Brain pericyte (primary cell): ENCODE data around the gene FBXO3.
"Not testable (repeated sequence)": the region's sequence is repeated elsewhere in the genome, so short reads cannot be mapped to it uniquely, and the experiment has no call there.

Source experiments
- DNase-seq: peaks from one replicate; pipeline ENCODE4 v3.0.0-alpha.2; 2012; ENCODE audit warnings: low read depth, low spot score

Gene FBXO3, protein sequence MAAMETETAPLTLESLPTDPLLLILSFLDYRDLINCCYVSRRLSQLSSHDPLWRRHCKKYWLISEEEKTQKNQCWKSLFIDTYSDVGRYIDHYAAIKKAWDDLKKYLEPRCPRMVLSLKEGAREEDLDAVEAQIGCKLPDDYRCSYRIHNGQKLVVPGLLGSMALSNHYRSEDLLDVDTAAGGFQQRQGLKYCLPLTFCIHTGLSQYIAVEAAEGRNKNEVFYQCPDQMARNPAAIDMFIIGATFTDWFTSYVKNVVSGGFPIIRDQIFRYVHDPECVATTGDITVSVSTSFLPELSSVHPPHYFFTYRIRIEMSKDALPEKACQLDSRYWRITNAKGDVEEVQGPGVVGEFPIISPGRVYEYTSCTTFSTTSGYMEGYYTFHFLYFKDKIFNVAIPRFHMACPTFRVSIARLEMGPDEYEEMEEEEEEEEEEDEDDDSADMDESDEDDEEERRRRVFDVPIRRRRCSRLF

DNA sequence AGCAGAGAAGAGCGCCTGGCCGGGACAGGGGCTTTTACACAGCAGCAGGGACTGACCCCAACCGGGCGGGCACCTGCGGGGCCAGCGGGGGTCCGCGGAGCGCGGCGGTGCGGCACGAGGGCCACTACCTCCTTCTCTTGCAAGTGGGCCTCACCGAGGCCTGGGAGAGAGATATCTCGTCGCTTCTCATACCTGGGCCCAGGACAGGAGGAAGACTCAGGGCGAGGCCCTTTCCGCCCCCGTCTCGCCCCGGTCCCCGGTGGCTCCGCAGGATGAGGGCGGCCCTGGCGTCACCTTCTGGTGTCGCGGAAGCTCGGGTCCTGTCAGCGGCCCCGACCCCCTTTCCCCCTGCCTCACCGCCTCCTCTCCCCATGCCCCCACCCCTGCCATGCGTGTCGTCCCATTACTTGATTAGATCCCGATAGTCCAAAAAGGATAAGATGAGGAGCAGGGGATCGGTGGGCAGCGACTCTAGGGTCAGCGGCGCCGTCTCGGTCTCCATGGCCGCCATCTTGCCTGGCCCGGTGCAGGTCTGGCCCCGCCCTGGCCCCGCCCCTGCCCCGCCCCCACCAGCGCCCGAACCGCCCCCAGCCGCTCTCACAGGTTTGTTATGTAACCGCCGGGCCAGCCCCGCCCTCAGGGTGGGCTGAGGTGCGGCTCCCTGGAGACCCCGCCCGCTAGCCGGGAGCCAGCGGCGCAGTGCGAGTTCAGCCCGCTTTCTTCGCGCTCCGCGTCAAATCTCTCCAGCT is at the start of gene FBXO3:
Gene FBXO3 (minus strand): TSS at position 534 of the 749 bp plus-strand sequence. CDS start 23 bp downstream, at position 511.
- DNase-seq, result no peak

- not testable (repeated sequence) for DNase-seq
Observed at GRCh38 chr11:33822981-33823380, 48.7 kb upstream of the FBXO3 start.

DNA sequence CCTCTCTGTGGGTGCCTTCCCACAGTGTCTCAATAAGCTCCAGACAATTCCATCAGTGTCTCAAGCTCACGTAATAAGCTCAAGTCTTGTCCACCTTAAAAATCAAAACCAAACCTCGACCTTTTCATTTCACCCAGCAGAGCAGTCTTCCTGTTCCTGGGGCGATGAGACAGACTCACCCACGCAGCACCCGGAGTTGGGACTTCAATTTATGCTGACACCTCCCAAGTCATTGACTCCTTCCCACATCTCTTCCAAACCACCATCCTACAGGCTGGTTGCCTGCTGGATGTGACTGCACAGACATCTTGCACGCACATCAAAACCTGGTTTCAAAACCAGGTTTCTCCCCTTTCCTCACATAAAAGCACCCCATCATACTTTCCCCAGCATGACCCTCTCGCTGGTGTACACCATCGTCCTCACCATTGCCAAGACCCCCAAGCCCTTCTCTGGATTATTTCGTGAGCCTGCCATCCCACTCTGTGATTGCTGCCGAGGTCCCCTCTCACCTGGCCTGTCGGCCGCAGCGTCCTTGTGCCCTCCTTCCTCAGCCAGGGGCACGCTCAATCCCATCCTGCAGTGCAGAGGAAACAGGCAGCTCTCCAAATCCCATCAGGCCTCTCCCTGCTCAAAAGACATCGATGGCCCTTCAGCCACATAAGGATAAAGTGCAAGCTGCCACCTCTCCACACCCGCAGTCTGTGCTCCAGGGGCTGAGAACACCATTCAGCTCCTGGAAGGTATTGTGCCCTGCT is 45.1 kb upstream of the FBXO3 start:
- no peak for DNase-seq

GRCh38 chr11:33808228-33808828 is 34.0 kb upstream of the FBXO3 start:
- DNase-seq, result peak; percentile 40

- DNase-seq, result no peak
Observed at GRCh38 chr11:33804471-33804870, 30.2 kb upstream of the FBXO3 start.

DNA sequence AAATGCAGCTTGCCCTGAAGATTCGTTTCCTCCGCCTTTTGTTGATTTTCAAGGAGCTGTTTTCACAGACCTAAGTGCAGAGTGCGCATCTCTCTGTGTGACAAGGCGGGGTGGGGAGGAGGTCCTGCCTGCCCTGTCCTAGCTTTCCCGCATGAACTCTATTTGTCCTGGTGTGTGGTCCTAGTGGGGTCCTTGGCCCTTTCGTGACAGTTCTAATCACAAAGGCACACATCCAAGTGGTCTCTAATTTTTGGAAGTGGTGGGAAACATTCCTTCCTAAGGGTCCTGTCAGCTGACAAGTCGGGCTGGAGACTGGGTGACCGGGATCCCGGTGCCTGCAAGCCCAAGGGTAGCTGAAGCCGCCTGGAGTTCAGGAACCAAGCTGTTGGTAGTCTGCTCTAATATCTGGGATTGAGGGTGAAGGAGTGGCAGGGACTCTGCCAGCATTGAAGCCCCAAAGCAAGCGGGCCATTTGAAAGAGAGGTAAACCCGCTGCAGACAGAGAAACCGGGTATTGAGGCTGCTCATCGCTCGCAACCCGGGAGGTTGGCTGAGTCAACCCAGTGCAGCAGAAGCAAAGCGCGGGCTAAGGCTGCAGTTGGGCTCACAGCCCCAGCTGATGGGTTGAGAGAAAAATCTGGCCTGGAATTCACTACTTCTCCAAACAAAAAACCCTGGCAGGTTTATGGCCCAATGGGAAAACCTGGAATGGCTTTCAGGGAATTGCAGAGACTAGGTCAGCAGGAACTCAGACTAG is 28.1 kb upstream of the FBXO3 start:
- peak; percentile 59 for DNase-seq

- DNase-seq, result no peak
Observed at GRCh38 chr11:33801821-33802193, 27.5 kb upstream of the FBXO3 start.

DNA sequence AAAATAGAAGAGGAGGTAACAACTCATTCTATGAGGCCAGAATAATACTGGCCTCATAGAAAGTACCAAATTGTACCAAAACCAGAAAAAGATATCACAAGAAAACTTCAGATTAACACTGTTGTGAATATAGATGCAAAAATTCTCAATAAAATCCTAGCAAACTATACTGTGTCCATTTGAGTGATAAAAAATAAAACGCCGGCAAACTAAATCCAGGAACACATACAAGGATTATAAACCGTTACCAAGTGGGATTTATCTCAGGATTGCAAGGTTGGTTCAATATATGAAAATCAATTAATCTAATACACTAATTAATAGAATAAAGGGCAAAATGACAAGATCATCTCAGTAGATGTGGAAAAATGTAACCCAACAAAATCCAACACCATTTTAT is 23.6 kb upstream of the FBXO3 start:
- no peak for DNase-seq

DNA sequence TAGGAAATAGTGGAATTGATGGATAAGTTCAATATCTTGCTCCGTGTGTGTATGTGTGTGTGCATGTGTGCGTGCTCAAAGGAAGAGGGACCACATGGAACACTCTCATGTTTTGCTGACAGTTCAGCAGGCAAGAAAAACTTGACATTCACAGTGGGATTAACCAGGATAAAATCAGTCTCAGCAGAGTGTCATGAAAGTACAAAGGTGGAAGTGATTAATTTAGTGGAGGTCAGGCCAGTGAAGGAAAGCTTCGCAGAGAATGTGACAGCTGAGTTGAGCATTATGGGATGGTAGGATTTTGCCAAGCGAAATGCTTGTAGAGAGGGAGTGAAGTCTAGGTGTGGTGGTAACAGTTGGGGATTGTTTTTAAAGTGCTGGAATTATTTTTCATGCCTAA is 15.7 kb upstream of the FBXO3 start:
- DNase-seq, result no peak

- DNase-seq, result not testable (repeated sequence)
Observed at GRCh38 chr11:33788095-33788494, 13.8 kb upstream of the FBXO3 start.

GRCh38 chr11:33787076-33787475 is 12.8 kb upstream of the FBXO3 start:
- no peak for DNase-seq

GRCh38 chr11:33785609-33786008 is 11.3 kb upstream of the FBXO3 start:
- no peak for DNase-seq

DNA sequence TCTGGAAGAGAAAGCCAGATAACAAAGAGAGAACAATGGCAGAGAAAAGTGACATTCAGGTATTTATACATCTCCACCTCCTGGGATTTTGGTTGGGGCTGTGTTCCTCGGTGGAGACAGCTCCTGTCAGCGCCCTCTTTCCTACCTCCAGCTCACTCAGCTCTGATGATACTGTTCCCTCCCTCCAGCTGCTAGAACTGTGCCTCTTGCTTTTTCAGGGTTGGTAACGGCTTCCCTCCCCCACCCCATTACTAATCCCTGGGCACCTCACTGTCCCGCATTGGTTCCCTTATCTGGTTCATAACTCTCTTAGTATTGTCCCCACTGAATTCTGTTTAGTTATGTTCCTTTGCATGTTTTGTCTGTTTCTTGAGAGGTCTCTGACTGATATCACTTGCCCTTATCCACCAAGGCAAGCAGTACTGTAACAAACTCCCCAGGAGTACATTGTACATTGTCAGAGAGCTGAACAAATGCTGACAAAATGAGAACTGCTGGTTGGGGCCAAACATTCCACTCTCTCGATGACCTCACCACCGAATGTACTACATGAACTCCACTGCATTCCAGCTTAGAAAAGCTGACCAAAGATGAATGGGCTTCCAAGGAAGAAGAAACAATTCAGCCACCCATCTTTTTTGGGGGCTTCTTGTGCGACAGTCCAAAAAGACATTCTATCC is 5.7 kb upstream of the FBXO3 start:
- DNase-seq, result no peak

GRCh38 chr11:33778675-33779074 is 4.4 kb upstream of the FBXO3 start:
- DNase-seq, result no peak

DNA sequence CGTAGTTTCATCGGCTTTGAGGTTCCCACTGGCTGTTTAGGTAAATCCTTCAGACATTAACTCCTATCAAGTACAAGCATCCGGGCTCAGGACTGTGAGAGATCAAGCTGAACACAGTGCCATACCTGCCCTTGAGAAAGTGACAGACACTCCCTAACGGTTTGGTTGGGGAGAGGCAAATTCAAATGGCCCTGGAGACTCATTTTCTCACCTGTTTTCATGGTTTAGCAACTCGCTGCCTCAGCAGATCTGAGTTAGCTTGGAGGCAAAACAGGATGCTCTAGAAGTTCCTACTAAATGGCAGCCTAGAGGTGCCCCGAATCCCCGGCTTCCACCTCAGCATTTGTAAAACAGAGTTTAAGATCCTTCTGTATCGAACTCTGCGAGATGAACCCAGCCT is 3.6 kb upstream of the FBXO3 start:
- no peak for DNase-seq

DNA sequence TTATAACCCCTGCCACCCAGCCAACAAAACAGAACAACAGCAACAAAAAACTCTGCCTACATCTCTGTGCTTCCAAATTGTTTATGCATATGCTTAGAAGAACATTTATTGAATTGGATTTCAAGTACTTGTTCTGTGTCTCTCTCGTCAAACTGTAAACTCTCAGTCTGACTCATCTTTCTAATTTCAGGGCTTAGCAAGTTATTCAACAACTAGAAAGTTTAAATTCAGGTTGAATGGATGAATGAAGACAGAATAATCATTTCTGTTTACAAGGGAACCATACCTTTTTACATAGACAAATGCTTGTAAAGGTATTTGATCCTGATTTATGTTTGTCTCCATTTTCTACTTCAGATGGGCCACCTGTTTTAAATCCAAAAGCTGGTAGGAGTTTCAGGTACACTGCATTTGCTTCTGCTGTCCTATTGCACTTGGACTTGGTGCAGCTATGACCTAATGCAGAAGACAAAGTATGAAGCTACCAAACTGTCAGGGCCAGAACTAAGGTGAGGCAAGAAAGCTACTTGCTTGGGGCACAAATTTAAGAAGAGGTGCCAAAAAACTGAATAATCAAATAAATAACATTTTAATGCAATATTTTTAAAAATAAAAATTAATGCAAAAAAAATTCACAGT is 1.6 kb upstream of the FBXO3 start:
- DNase-seq, result no peak

- DNase-seq, result no peak
Observed at GRCh38 chr11:33775467-33775807, 1.1 kb upstream of the FBXO3 start.

DNA sequence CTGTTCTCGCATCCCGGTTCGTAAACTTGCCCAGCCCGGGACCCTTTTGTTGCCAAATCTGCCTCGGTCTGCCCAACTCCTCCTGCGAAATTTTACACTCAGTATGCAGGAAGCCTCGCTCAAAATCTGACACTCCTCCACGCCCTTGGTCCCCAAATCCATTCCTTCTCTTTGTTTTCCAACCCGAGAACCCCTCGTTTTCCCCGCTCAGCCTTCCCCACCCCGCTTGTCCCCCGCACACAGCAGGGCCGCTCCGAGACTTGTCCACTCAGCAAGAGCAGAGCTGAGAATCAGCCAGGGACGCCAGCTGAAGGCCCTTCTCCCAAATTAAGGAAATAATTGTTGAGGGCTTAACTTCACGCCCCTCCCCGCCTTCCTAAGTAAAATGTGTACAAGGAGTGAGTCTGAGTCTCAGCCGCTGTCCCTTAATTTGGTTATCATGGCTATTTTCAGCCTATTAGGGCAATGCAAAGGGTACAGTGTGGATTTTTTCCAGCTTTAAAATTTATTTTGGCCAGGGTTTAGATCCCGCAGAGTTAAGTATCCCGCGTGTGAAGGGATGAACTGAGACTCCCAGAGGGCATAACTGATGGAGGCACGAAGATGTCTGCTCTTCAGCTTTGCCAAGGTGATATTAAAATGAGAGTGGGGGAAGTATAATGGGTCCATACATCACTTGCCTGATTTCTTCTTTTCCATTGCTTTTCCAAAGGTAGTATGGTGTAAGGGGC is 581 bp upstream of the FBXO3 start:
- no peak for DNase-seq

GRCh38 chr11:33773404-33773986 is 825 bp downstream of the FBXO3 start:
- no peak for DNase-seq
